Peyer's patch (tissue), 4 donors: ENCODE data around the gene HEXIM1.

Experiments
- CTCF ChIP-seq, 6 experiments: fragments of 450-650 bp in 4 of 6; fragments of 200-600 bp in 2 of 6; sonication (generic) in 1 of 6; IDR thresholded peaks; one replicate each; pipeline ENCODE4 v1.5.1; 2017 to 2019; ENCODE audit warnings: antibody characterized with exemption in 6 of 6, mild to moderate bottlenecking in 3 of 6, moderate library complexity in 1 of 6
- POLR2A ChIP-seq, 2 donors: fragments of 450-650 bp; IDR thresholded peaks; one replicate each; pipeline ENCODE4 v1.5.1; 2017; ENCODE audit warnings: antibody characterized with exemption in 2 of 2, mild to moderate bottlenecking in 2 of 2, moderate library complexity in 2 of 2

GRCh38 chr17:45112559-45113423, 35.5 kb upstream of the HEXIM1 start:
- TF ChIP-seq CTCF (IDR thresholded peaks at IDR 0.05) (no peak), POLR2A (IDR thresholded peaks at IDR 0.05) (no peak)
